H1 (cell line): ENCODE results near the gene ATP2B1. TPM values are rescaled to one million over a fixed set of nuclear protein-coding genes. Genes with fewer than 3 reads are reported as not detected.

ENCODE experiments used
- CTCF ChIA-PET: fragments of 300-600 bp; sonication (Branson Sonifier 250); formaldehyde crosslinking; loops from one replicate; lab custom pipeline; 2021; ENCODE audit not compliant: partially characterized antibody; lab: Charles Lee
- POLR2A ChIA-PET: fragments of 300-600 bp; sonication (Branson Sonifier 250); formaldehyde crosslinking; loops from one replicate; lab custom pipeline; 2021; ENCODE audit warnings: inconsistent platforms; ENCODE audit not compliant: partially characterized antibody; lab: Charles Lee
- DNase-seq, 2 experiments: peaks; one replicate each; pipeline versions ENCODE4 v3.0.0 to v3.0.0-alpha.2; 2010 to 2022; ENCODE audit warnings: low spot score in 2 of 2, low read depth in 1 of 2, mixed read lengths in 1 of 2
- FAIRE-seq: peaks from 2 replicates; lab custom pipeline; 2011; peaks lifted over from hg19 to GRCh38; lab: Jason Lieb, UNC
- H2AFZ ChIP-seq: 2 replicates; pipeline ENCODE4 v1.8.1; 2012; ENCODE audit warnings: low read length, inconsistent platforms
- H2AK5ac ChIP-seq: 2 replicates; pipeline ENCODE4 v1.6.1; 2013; ENCODE audit warnings: low read depth, low read length
- H2BK120ac ChIP-seq: replicated peaks from 2 replicates; pipeline ENCODE3; 2013; ENCODE audit warnings: low read depth, low read length, inconsistent platforms
- H2BK12ac ChIP-seq: 2 replicates; pipeline ENCODE4 v1.6.1; 2013; ENCODE audit warnings: low read depth, low read length
- H2BK15ac ChIP-seq: 2 replicates; pipeline ENCODE4 v1.6.1; 2013; ENCODE audit warnings: low read length
- H2BK20ac ChIP-seq: 2 replicates; pipeline ENCODE4 v1.6.1; 2013; ENCODE audit warnings: low read length
- H2BK5ac ChIP-seq: 2 replicates; pipeline ENCODE4 v1.6.1; 2013; ENCODE audit warnings: low read depth, low read length
- H3K14ac ChIP-seq: 2 replicates; pipeline ENCODE4 v1.6.1; 2013; ENCODE audit warnings: inconsistent platforms; ENCODE audit not compliant: insufficient read length
- H3K18ac ChIP-seq: 2 replicates; pipeline ENCODE4 v1.6.1; 2013; ENCODE audit warnings: low read length; ENCODE audit errors: extremely low read depth
- H3K23ac ChIP-seq: 2 replicates; pipeline ENCODE4 v1.6.1; 2013; ENCODE audit warnings: inconsistent platforms; ENCODE audit not compliant: insufficient read length
- H3K23me2 ChIP-seq: 2 replicates; pipeline ENCODE4 v1.6.1; 2013; ENCODE audit warnings: low read depth, low read length
- H3K27ac ChIP-seq: 2 replicates; pipeline ENCODE4 v1.6.1; 2011; ENCODE audit warnings: low read depth, low read length, inconsistent platforms
- H3K27me3 ChIP-seq, 4 experiments: replicated peaks in 1 of 4; 1 replicate in 1 of 4; 2 replicates in 3 of 4; pipeline versions ENCODE4 v1.6.1 to v1.8.1; 2011 to 2013; ENCODE audit warnings: low read length in 3 of 4, mild to moderate bottlenecking in 3 of 4, inconsistent platforms in 2 of 4, mixed read lengths in 2 of 4, moderate library complexity in 1 of 4; ENCODE audit not compliant: control insufficient read depth in 3 of 4, insufficient read depth in 3 of 4; ENCODE audit errors: extremely low read depth in 1 of 4
- H3K36me3 ChIP-seq, 4 experiments: 2 replicates each; pipeline versions ENCODE4 v1.6.1 to v1.8.1; 2011 to 2013; ENCODE audit warnings: mild to moderate bottlenecking in 4 of 4, low read length in 3 of 4, moderate library complexity in 2 of 4, control low read depth in 1 of 4, inconsistent platforms in 1 of 4; ENCODE audit not compliant: insufficient read depth in 4 of 4, control insufficient read depth in 2 of 4
- H3K4ac ChIP-seq: replicated peaks from 2 replicates; pipeline ENCODE3; 2013; ENCODE audit warnings: low read length, low read depth, mixed read lengths, inconsistent platforms; ENCODE audit not compliant: insufficient read length
- H3K4me1 ChIP-seq, 4 experiments: replicated peaks in 1 of 4; 1 replicate in 1 of 4; 2 replicates in 3 of 4; pipeline versions ENCODE4 v1.6.1 to v1.8.1; 2011 to 2013; ENCODE audit warnings: low read length in 3 of 4, inconsistent platforms in 2 of 4, mixed read lengths in 1 of 4; ENCODE audit not compliant: insufficient read depth in 4 of 4, control insufficient read depth in 3 of 4
- H3K4me2 ChIP-seq, 2 experiments: 2 replicates each; pipeline versions ENCODE4 v1.6.1 to v1.8.1; 2011 to 2013; ENCODE audit warnings: low read depth in 2 of 2, low read length in 2 of 2, control low read depth in 1 of 2, inconsistent platforms in 1 of 2, mild to moderate bottlenecking in 1 of 2; ENCODE audit not compliant: insufficient read depth in 1 of 2
- H3K4me3 ChIP-seq, 4 experiments: fragments of 200-600, 300-600 bp in 1 of 4; sonication (generic), shearing (Covaris generic), sonication (Bioruptor Twin) in 1 of 4; 2 replicates each; pipeline versions ENCODE4 v1.5.1 to v1.8.1; 2011 to 2016; ENCODE audit warnings: low read length in 4 of 4, low read depth in 3 of 4, control low read depth in 2 of 4, inconsistent platforms in 2 of 4, mild to moderate bottlenecking in 2 of 4, mixed read lengths in 1 of 4, moderate library complexity in 1 of 4; ENCODE audit not compliant: insufficient read depth in 2 of 4; ENCODE audit errors: extremely low read depth in 1 of 4
- H3K56ac ChIP-seq: replicated peaks from 2 replicates; pipeline ENCODE3; 2013; ENCODE audit warnings: low read depth, mild to moderate bottlenecking, mixed read lengths, low read length, inconsistent platforms; ENCODE audit not compliant: insufficient read length
- H3K79me1 ChIP-seq: 2 replicates; pipeline ENCODE4 v1.6.1; 2013; ENCODE audit warnings: low read depth, low read length, control low read depth
- H3K79me2 ChIP-seq, 2 experiments: 2 replicates each; pipeline versions ENCODE4 v1.6.1 to v1.8.1; 2012 to 2013; ENCODE audit warnings: low read length in 2 of 2, mild to moderate bottlenecking in 2 of 2, inconsistent platforms in 1 of 2; ENCODE audit not compliant: insufficient read depth in 2 of 2, control insufficient read depth in 1 of 2
- H3K9ac ChIP-seq, 4 experiments: replicated peaks in 1 of 4; 1 replicate in 1 of 4; 2 replicates in 3 of 4; pipeline versions ENCODE4 v1.6.1 to v1.8.1; 2011 to 2013; ENCODE audit warnings: low read depth in 3 of 4, low read length in 3 of 4, control low read depth in 2 of 4, mild to moderate bottlenecking in 2 of 4, moderate library complexity in 2 of 4, inconsistent platforms in 1 of 4; ENCODE audit errors: extremely low read depth in 1 of 4
- H3K9me3 ChIP-seq, 2 experiments: 2 replicates each; pipeline versions ENCODE4 v1.6.1 to v1.8.1; 2012 to 2013; ENCODE audit warnings: mild to moderate bottlenecking in 2 of 2, moderate library complexity in 2 of 2, control low read depth in 1 of 2, inconsistent platforms in 1 of 2, low read depth in 1 of 2, low read length in 1 of 2, mixed read lengths in 1 of 2; ENCODE audit not compliant: insufficient read depth in 2 of 2
- H4K20me1 ChIP-seq, 2 experiments: replicated peaks in 1 of 2; 2 replicates each; pipeline versions ENCODE3 to v1.8.1; 2011 to 2013; ENCODE audit warnings: inconsistent platforms in 2 of 2, low read length in 2 of 2, mild to moderate bottlenecking in 1 of 2; ENCODE audit not compliant: insufficient read depth in 2 of 2, control insufficient read depth in 1 of 2
- H4K5ac ChIP-seq: 2 replicates; pipeline ENCODE4 v1.6.1; 2013; ENCODE audit warnings: low read length, low read depth, mixed read lengths, inconsistent platforms; ENCODE audit not compliant: insufficient read length
- H4K8ac ChIP-seq: 2 replicates; pipeline ENCODE4 v1.8.0; 2013; ENCODE audit warnings: mild to moderate bottlenecking, moderate library complexity, low read length, inconsistent platforms; ENCODE audit not compliant: insufficient read depth; ENCODE audit errors: extremely low read depth
- H4K91ac ChIP-seq: replicated peaks from 2 replicates; pipeline ENCODE3; 2013; ENCODE audit warnings: low read length, mixed read lengths, inconsistent platforms; ENCODE audit not compliant: insufficient read length
- JUND ChIP-seq: IDR thresholded peaks from 2 replicates; pipeline ENCODE4 v1.6.1; 2011; ENCODE audit warnings: mild to moderate bottlenecking, improper control_type of control experiment, low read length
- SP1 ChIP-seq: IDR thresholded peaks from 2 replicates; pipeline ENCODE4 v1.6.1; 2011; ENCODE audit warnings: low read depth, low read length
- WGBS, 2 experiments: shearing (Covaris generic) in 1 of 2; methylation state at CpG; one replicate each; pipeline versions ENCODE4 v1.1.6 to v1.1.7; 2013 to 2015; ENCODE audit warnings: low lambda C conversion rate in 2 of 2, mixed read lengths in 2 of 2, inconsistent platforms in 1 of 2, low coverage in 1 of 2, missing lambda C conversion rate in 1 of 2; ENCODE audit not compliant: insufficient replicate concordance in 2 of 2, insufficient coverage in 1 of 2, insufficient read length in 1 of 2; ENCODE audit errors: extremely low coverage in 1 of 2, missing lambda C conversion rate in 1 of 2; 5-methylcytosine and 5-hydroxymethylcytosine counted together
- polyA plus RNA-seq, 7 experiments: library from polyadenylated mRNA; depleted of rRNA in 3 of 7; stranded (reverse) in 5 of 7; unstranded in 2 of 7; fragments of >200 nt in 5 of 7; fragments of 200-250 nt in 2 of 7; gene quantifications; 1 replicate in 5 of 7; 2 replicates in 1 of 7; 4 replicates in 1 of 7; pipeline versions ENCODE4 v1.2.1 to v1.2.3, GENCODE V29; 2011 to 2013; ENCODE audit warnings: missing spikeins in 2 of 7, mixed read lengths in 2 of 7
- total RNA-seq: library from RNA; stranded (reverse); fragmentation: NEBNext Ultra II Directional; extraction: Animal tissue kit (Norgen Biotek cat#: 25700); gene quantifications from 2 replicates; pipeline ENCODE4 v1.2.1, GENCODE V29; 2021
- TF ChIP-seq, protein P1 (sequence below): IDR thresholded peaks from 2 replicates; pipeline ENCODE4 v1.6.1; 2011; ENCODE audit warnings: low read length, improper control_type of control experiment

Gene ATP2B1
- total and polyA plus RNA-seq, 2 of the 8 experiments (the other 6 are each of a cell fraction or from before 2014, with no cell fraction given) = 4.3 to 32.0 TPM

DNA sequence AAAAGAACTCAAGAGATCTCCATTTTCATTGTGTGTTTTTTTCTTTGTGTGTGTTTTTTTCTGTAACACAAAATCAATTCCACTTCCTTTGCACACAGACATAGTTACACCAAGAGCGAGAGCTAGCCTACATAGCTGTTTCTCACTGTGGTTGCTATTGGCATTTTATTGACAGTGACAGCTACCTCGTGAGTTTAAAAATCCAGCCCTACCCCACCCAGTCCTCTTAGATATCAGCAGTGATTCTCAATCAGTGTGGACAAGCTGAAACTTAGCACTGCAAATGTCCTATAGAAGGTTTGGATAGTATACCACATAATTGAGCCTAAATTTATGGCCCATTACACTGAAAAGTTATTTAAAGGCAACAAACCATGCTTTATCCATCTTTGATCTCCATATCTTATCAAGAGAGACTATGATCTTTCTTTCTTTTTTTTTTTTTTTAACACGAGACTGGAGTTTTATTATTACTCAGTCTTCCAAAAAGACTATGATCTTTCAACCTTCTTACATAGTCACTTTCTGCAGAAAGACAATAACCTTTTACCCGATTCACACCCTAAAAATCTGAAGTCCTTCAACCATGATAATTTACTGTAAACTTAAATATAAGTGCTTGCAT lies 46.8 kb downstream of the ATP2B1 start:
- 89% methylated on average over 4 of the region's 4 CpGs; no CpG with 5 or more reads in 1 of the 2 experiments for WGBS, 2 experiments

More for the DNA sequence above, 46.8 kb downstream of the ATP2B1 start:
- Histone ChIP-seq H2BK15ac (no peak overlapping the region), H3K9me3 (no peaks in the 10 kb centered on the region), H3K18ac (no peak overlapping the region), H2AFZ (no peak overlapping the region), H2BK12ac (no peak overlapping the region), H3K4me3 (no peak overlapping the region), H2AK5ac (no peak overlapping the region), H2BK20ac (no peak overlapping the region), H3K36me3 (no peaks in the 10 kb centered on the region), H3K4me1 (peaks cover 0 to 5% (median 0%) of the 10 kb centered on the region in 4 experiments; a peak in 1 of 7 replicates), H4K8ac (no peak overlapping the region), H2BK120ac (no peak overlapping the region), H4K5ac (no peak overlapping the region), H3K23ac (no peak overlapping the region), H3K27me3 (peaks cover 0 to 1% (median 0%) of the 10 kb centered on the region in 4 experiments; a peak in 1 of 7 replicates), H3K4me2 (no peak overlapping the region), H4K91ac (no peak overlapping the region), H3K23me2 (no peaks in the 10 kb centered on the region; the same call in 1 of the 2 replicates), H3K27ac (no peak overlapping the region), H4K20me1 (peaks cover 0 to 4% of the 10 kb centered on the region in 2 experiments), H2BK5ac (no peak overlapping the region), H3K9ac (no peak overlapping the region), H3K79me2 (peaks cover 0 to 19% of the 10 kb centered on the region in 2 experiments; a peak in 2 of 4 replicates), H3K56ac (no peak overlapping the region), H3K79me1 (no peaks in the 10 kb centered on the region), H3K4ac (no peak overlapping the region), H3K14ac (no peak overlapping the region)
- ChIA-PET POLR2A (interaction anchor here (0.8 kb wide), 1 partner anchor 8 kb away, joined by 3 read pairs; no protein-coding TSS in a partner anchor), CTCF (no interaction called here)
- DNase-seq (no peak), FAIRE-seq (no peak)
- TF ChIP-seq, protein P1, sequence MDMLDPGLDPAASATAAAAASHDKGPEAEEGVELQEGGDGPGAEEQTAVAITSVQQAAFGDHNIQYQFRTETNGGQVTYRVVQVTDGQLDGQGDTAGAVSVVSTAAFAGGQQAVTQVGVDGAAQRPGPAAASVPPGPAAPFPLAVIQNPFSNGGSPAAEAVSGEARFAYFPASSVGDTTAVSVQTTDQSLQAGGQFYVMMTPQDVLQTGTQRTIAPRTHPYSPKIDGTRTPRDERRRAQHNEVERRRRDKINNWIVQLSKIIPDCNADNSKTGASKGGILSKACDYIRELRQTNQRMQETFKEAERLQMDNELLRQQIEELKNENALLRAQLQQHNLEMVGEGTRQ = no peak
- TF ChIP-seq SP1 = no peak
- no peak for TF ChIP-seq JUND
